ENCODE measurements around the gene ZNF32. TPM values are rescaled to one million over a fixed set of nuclear protein-coding genes. Genes with fewer than 3 reads are reported as not detected.

ZNF32 gene
- total and polyA plus RNA-seq, 2 donors (not counting 1 experiment from before 2014, with no cell fraction given): 29.0 to 29.6 TPM

GRCh38 chr10:43665054-43665453, 16.4 kb upstream of the ZNF32 start:
- Mint-ChIP-seq H3K9me3 (ENCODE audit: insufficient read depth) (no peaks in the 10 kb centered on the region), H3K4me3 (no peak overlapping the region), H3K27me3 (peaks cover 40% of the 10 kb centered on the region), H3K4me1 (peaks cover 2% of the 10 kb centered on the region), H3K27ac (no peak overlapping the region)
- DNase-seq: no peak
- POLR2A ChIA-PET: no interaction called here
- WGBS (ENCODE audit: insufficient coverage): no CpG with 5 or more reads among the region's 3 CpGs
- CTCF ChIA-PET: no interaction called here
- no peak for ATAC-seq (ENCODE audit: low read depth)
- H2AFZ ChIP-seq (ENCODE audit: insufficient read depth, low read depth, low read length, poor library complexity, severe bottlenecking): no peak overlapping the region
- H3K4me3 ChIP-seq (ENCODE audit: control extremely low read depth in 1 of 5, extremely low read depth in 1 of 5, insufficient read depth in 1 of 5, low read depth in 2 of 5, low read length in 4 of 5): no peak overlapping the region
- no peaks in the 10 kb centered on the region for H3K36me3 ChIP-seq (replicated peaks in 1 of 2; ENCODE audit: control extremely low read depth in 1 of 2, control insufficient read depth in 1 of 2, extremely low read depth in 1 of 2, insufficient read depth in 2 of 2, low read length in 1 of 2)
- intact Hi-C loops (cut with micrococcal nuclease): no loop called here
- peaks cover 0 to 23% (median 3%) of the 10 kb centered on the region in 4 experiments for H3K27me3 ChIP-seq (replicated peaks in 1 of 4; ENCODE audit: control extremely low read depth in 1 of 4, control insufficient read depth in 3 of 4, insufficient read depth in 4 of 4, low read length in 3 of 4)
- H3K27ac ChIP-seq (ENCODE audit: low read length in 2 of 2): no peak overlapping the region
- no peaks in the 10 kb centered on the region for H4K20me1 ChIP-seq (ENCODE audit: control insufficient read depth, insufficient read depth, low read length, poor library complexity, severe bottlenecking)
- H3K4me2 ChIP-seq (replicated peaks; ENCODE audit: low read depth, low read length, poor library complexity, severe bottlenecking): no peak overlapping the region
- no peaks in the 10 kb centered on the region for H3K79me2 ChIP-seq (ENCODE audit: control insufficient read depth, insufficient read depth, low read length)
- TF ChIP-seq EZH2 (IDR thresholded peaks at IDR 0.05; ENCODE audit: borderline replicate concordance, insufficient read depth, low read depth, low read length, poor library complexity, severe bottlenecking) (no peak), CTCF (IDR thresholded peaks at IDR 0.05) (no peak)
- no peak overlapping the region for H3K9ac ChIP-seq (ENCODE audit: low read length)
- H3K4me1 ChIP-seq (ENCODE audit: control insufficient read depth in 2 of 2, insufficient read depth in 2 of 2, low read length in 2 of 2): peaks cover 0 to 5% of the 10 kb centered on the region in 2 donors
- peaks cover 1 to 11% (median 7%) of the 10 kb centered on the region in 3 donors for H3K9me3 ChIP-seq (ENCODE audit: control extremely low read depth in 1 of 3, control insufficient read depth in 2 of 3, insufficient read depth in 1 of 3, low read length in 2 of 3)

GRCh38 chr10:43658227-43658626, 9.5 kb upstream of the ZNF32 start:
- Histone ChIP-seq H3K27me3 (replicated peaks in 1 of 4; ENCODE audit: control extremely low read depth in 1 of 4, control insufficient read depth in 3 of 4, insufficient read depth in 4 of 4, low read length in 3 of 4) (no peaks in the 10 kb centered on the region), H3K9me3 (ENCODE audit: control extremely low read depth in 1 of 3, control insufficient read depth in 2 of 3, insufficient read depth in 1 of 3, low read length in 2 of 3) (peaks cover 1 to 3% (median 2%) of the 10 kb centered on the region in 3 donors), H3K27ac (ENCODE audit: low read length in 2 of 2) (no peak overlapping the region), H3K4me1 (ENCODE audit: control insufficient read depth in 2 of 2, insufficient read depth in 2 of 2, low read length in 2 of 2) (no peaks in the 10 kb centered on the region), H3K4me2 (replicated peaks; ENCODE audit: low read depth, low read length, poor library complexity, severe bottlenecking) (no peak overlapping the region), H3K9ac (ENCODE audit: low read length) (no peak overlapping the region), H3K79me2 (ENCODE audit: control insufficient read depth, insufficient read depth, low read length) (no peaks in the 10 kb centered on the region), H3K4me3 (ENCODE audit: control extremely low read depth in 1 of 5, extremely low read depth in 1 of 5, insufficient read depth in 1 of 5, low read depth in 2 of 5, low read length in 4 of 5) (no peak overlapping the region), H4K20me1 (ENCODE audit: control insufficient read depth, insufficient read depth, low read length, poor library complexity, severe bottlenecking) (no peaks in the 10 kb centered on the region), H2AFZ (ENCODE audit: insufficient read depth, low read depth, low read length, poor library complexity, severe bottlenecking) (no peak overlapping the region), H3K36me3 (replicated peaks in 1 of 2; ENCODE audit: control extremely low read depth in 1 of 2, control insufficient read depth in 1 of 2, extremely low read depth in 1 of 2, insufficient read depth in 2 of 2, low read length in 1 of 2) (no peaks in the 10 kb centered on the region)
- Mint-ChIP-seq H3K27ac (no peak overlapping the region), H3K9me3 (ENCODE audit: insufficient read depth) (no peaks in the 10 kb centered on the region), H3K4me3 (no peak overlapping the region), H3K27me3 (peaks cover 29% of the 10 kb centered on the region), H3K4me1 (no peaks in the 10 kb centered on the region)
- WGBS (ENCODE audit: insufficient coverage): 81% methylated on average over 6 of the region's 8 CpGs
- CTCF ChIA-PET: no interaction called here
- DNase-seq (no peak), ATAC-seq (ENCODE audit: low read depth) (no peak)
- POLR2A ChIA-PET: no interaction called here
- no peak for TF ChIP-seq CTCF (IDR thresholded peaks at IDR 0.05)
- no peak for TF ChIP-seq EZH2 (IDR thresholded peaks at IDR 0.05; ENCODE audit: borderline replicate concordance, insufficient read depth, low read depth, low read length, poor library complexity, severe bottlenecking)
- intact Hi-C loops (cut with micrococcal nuclease): no loop called here

Measured in B cell (primary cell).